WTC11 (cell line): Measurements from ENCODE around the gene FHL3. TPM values are rescaled to one million over a fixed set of nuclear protein-coding genes. Genes with fewer than 3 reads are reported as not detected.
A peak's percentile ranks its signal among the peaks of the same experiment; 100 is the strongest.

Experiments used
- ATAC-seq: fragments of 200-7000 bp; cut with Tn5 transposase; 2 replicates; pipeline ENCODE4 v1.10.0; 2021; ENCODE audit warnings: mild to moderate bottlenecking, moderate library complexity
- CTCF ChIA-PET: fragments of 300-600 bp; sonication (Branson Sonifier 250); formaldehyde crosslinking; loops from one replicate; lab custom pipeline; 2021; ENCODE audit warnings: antibody characterized with exemption; lab: Charles Lee
- POLR2A ChIA-PET: fragments of 350-600 bp; sonication (Branson Sonifier 250); formaldehyde crosslinking; loops from one replicate; lab custom pipeline; 2021; ENCODE audit warnings: antibody characterized with exemption; lab: Charles Lee
- DNase-seq: peaks from one replicate; pipeline ENCODE4 v3.0.0; 2021; ENCODE audit warnings: low spot score
- H3K27ac Mint-ChIP-seq: 2 replicates; pipeline ENCODE4 v1.8.0; 2021; ENCODE audit warnings: mixed read lengths
- H3K27me3 Mint-ChIP-seq: 2 replicates; pipeline ENCODE4 v1.8.0; 2021; ENCODE audit warnings: low read depth, mild to moderate bottlenecking, moderate library complexity, mixed read lengths
- H3K36me3 Mint-ChIP-seq: 2 replicates; pipeline ENCODE4 v1.8.0; 2021; ENCODE audit warnings: mixed read lengths
- H3K4me1 Mint-ChIP-seq: 2 replicates; pipeline ENCODE4 v1.8.0; 2022; ENCODE audit warnings: mixed read lengths
- H3K4me3 Mint-ChIP-seq: 2 replicates; pipeline ENCODE4 v1.8.0; 2021; ENCODE audit warnings: mild to moderate bottlenecking, moderate library complexity, mixed read lengths
- H3K9me3 Mint-ChIP-seq: 2 replicates; pipeline ENCODE4 v1.8.0; 2021; ENCODE audit warnings: mixed read lengths
- ATF1 ChIP-seq: sonication (generic); formaldehyde crosslinking; IDR thresholded peaks from 2 replicates; pipeline ENCODE4 v1.8.1; 2023; ENCODE audit warnings: mild to moderate bottlenecking, moderate library complexity, missing genetic modification reagents
- CBFB ChIP-seq: sonication (generic); formaldehyde crosslinking; IDR thresholded peaks from 2 replicates; pipeline ENCODE4 v1.8.1; 2022; ENCODE audit warnings: mild to moderate bottlenecking, low read depth, missing genetic modification reagents
- FOXP1 ChIP-seq: sonication (generic); formaldehyde crosslinking; IDR thresholded peaks from 2 replicates; pipeline ENCODE4 v1.8.0; 2022; ENCODE audit warnings: missing genetic modification reagents, mild to moderate bottlenecking, moderate library complexity, borderline replicate concordance
- HMGA2 ChIP-seq: fragments of 250-450 bp; sonication (Bioruptor Pico); IDR thresholded peaks from 2 replicates; pipeline ENCODE4 v1.4.0; 2021; ENCODE audit warnings: mild to moderate bottlenecking, moderate library complexity
- IRF2 ChIP-seq: sonication (generic); formaldehyde crosslinking; IDR thresholded peaks from 2 replicates; pipeline ENCODE4 v1.8.0; 2022; ENCODE audit warnings: low read depth, missing genetic modification reagents, borderline replicate concordance
- MXD4 ChIP-seq: fragments of 250-450 bp; sonication (Bioruptor Pico); IDR thresholded peaks from 2 replicates; pipeline ENCODE4 v1.8.0; 2021; ENCODE audit warnings: mild to moderate bottlenecking, moderate library complexity, borderline replicate concordance
- PRDM15 ChIP-seq: sonication (generic); formaldehyde crosslinking; IDR thresholded peaks from 2 replicates; pipeline ENCODE4 v1.8.0; 2022; ENCODE audit warnings: missing genetic modification reagents
- PREB ChIP-seq: sonication (generic); formaldehyde crosslinking; IDR thresholded peaks from 2 replicates; pipeline ENCODE4 v1.8.1; 2022; ENCODE audit warnings: mild to moderate bottlenecking, missing genetic modification reagents, moderate library complexity, borderline replicate concordance
- SMAD3 ChIP-seq: sonication (generic); formaldehyde crosslinking; IDR thresholded peaks from 2 replicates; pipeline ENCODE4 v1.8.0; 2022; ENCODE audit warnings: missing genetic modification reagents, mild to moderate bottlenecking, borderline replicate concordance
- SP1 ChIP-seq: sonication (generic); formaldehyde crosslinking; conservative IDR thresholded peaks from 2 replicates; pipeline ENCODE4 v1.8.1; 2022; ENCODE audit warnings: missing genetic modification reagents
- TEAD1 ChIP-seq: sonication (generic); formaldehyde crosslinking; IDR thresholded peaks from 2 replicates; pipeline ENCODE4 v1.8.0; 2022; ENCODE audit warnings: mild to moderate bottlenecking, missing genetic modification reagents
- ZBTB21 ChIP-seq: sonication (generic); formaldehyde crosslinking; IDR thresholded peaks from 2 replicates; pipeline ENCODE4 v1.8.1; 2023; ENCODE audit warnings: mild to moderate bottlenecking, missing genetic modification reagents, borderline replicate concordance
- ZMAT4 ChIP-seq: fragments of 250-450 bp; sonication (Bioruptor Pico); IDR thresholded peaks from 2 replicates; pipeline ENCODE4 v1.9.0; 2021; ENCODE audit warnings: mild to moderate bottlenecking
- ZNF121 ChIP-seq: sonication (generic); formaldehyde crosslinking; IDR thresholded peaks from 2 replicates; pipeline ENCODE4 v1.8.0; 2023; ENCODE audit warnings: missing genetic modification reagents
- ZNF416 ChIP-seq: fragments of 250-450 bp; sonication (Bioruptor Pico); IDR thresholded peaks from 2 replicates; pipeline ENCODE4 v1.9.0; 2021; ENCODE audit warnings: mild to moderate bottlenecking, inconsistent platforms
- ZSCAN18 ChIP-seq: fragments of 250-450 bp; sonication (Bioruptor Pico); IDR thresholded peaks from 2 replicates; pipeline ENCODE4 v2.1.2; 2022; ENCODE audit warnings: mild to moderate bottlenecking, moderate library complexity
- total RNA-seq: library from RNA; stranded (reverse); gene quantifications from 3 replicates; pipeline ENCODE4 v1.2.3, GENCODE V29; 2021

FHL3 gene
- total RNA-seq, 1 experiment from 2014 or later, result 34.4 TPM

- no peaks in the 10 kb centered on the region for H3K36me3 Mint-ChIP-seq
- peaks cover 40% of the 10 kb centered on the region for H3K4me1 Mint-ChIP-seq
- ChIA-PET POLR2A (interaction anchor here (1.0 kb wide), 1 partner anchor 10 kb away, joined by 3 read pairs; no protein-coding TSS in a partner anchor), CTCF (interaction anchor here (0.6 kb wide), 1 partner anchor 13 kb away, joined by 3 read pairs; no protein-coding TSS in a partner anchor)
- no peak overlapping the region for H3K27ac Mint-ChIP-seq
- DNase-seq (no peak), ATAC-seq (no peak)
- H3K4me3 Mint-ChIP-seq, result peak overlapping the region; percentile 57
- TF ChIP-seq ZNF121 (CRISPR knock-in tag) (no peak), CBFB (CRISPR knock-in tag) (no peak), MXD4 (CRISPR knock-in tag) (no peak), ZMAT4 (CRISPR knock-in tag) (no peak), IRF2 (CRISPR knock-in tag) (no peak), ATF1 (CRISPR knock-in tag) (no peak), SMAD3 (no peak), ZBTB21 (CRISPR knock-in tag) (no peak), SP1 (CRISPR knock-in tag) (no peak), TEAD1 (CRISPR knock-in tag) (no peak), ZNF416 (CRISPR knock-in tag) (no peak), HMGA2 (CRISPR knock-in tag) (no peak), PREB (CRISPR knock-in tag) (no peak)
- H3K27me3 Mint-ChIP-seq, result peaks cover 5% of the 10 kb centered on the region
- no peaks in the 10 kb centered on the region for H3K9me3 Mint-ChIP-seq
Observed at GRCh38 chr1:38006008-38006828, 904 bp upstream of the FHL3 start.

- ChIA-PET CTCF (interaction anchor here (1.6 kb wide), 1 partner anchor 14 kb away, joined by 8 read pairs; the partner anchor contains the start of gene SF3A3), POLR2A (no interaction called here)
- Mint-ChIP-seq H3K36me3 (no peaks in the 10 kb centered on the region), H3K4me3 (peak overlapping the region; percentile 75), H3K9me3 (no peaks in the 10 kb centered on the region), H3K4me1 (peaks cover 54% of the 10 kb centered on the region), H3K27ac (peak overlapping the region; percentile 48), H3K27me3 (peaks cover 4% of the 10 kb centered on the region; the same call in 1 of the 2 replicates)
- ATAC-seq (no peak), DNase-seq (peak; percentile 23)
- peak; percentile 52; the same call in 1 of the 2 replicates for TF ChIP-seq PRDM15 (CRISPR knock-in tag)
- no peak for TF ChIP-seq ZSCAN18 (CRISPR knock-in tag)
- TF ChIP-seq FOXP1, result 0 out of 2 replicates have a peak, but pooled peaks have one; percentile 18
Observed at GRCh38 chr1:38004284-38005108, 818 bp downstream of the FHL3 start.
